ENCODE measurements around the gene CCSER1. TPM values are rescaled to one million over a fixed set of nuclear protein-coding genes. Genes with fewer than 3 reads are reported as not detected.

Gene CCSER1
- total and polyA plus RNA-seq, 2 experiments from 2014 or later, result 2.9 to 3.4 TPM

DNA sequence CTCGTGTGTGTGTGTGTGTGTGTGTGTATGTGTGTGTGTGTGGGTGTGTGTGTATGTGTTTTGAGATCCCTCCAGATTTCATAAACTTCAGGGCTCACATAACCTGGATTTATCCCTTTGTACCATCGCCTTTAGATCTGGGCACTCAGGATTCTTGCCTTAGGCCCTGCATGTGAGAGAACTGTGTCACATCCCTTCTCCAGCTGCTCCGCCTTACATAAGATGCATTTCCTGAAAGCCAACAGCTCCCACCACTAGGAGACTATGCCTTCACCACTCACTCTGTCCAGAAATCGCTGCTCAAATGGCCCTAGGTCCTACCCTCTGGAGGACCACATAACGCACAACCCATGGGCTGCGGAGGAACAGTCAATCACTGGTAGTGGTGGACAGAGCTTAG lies 348.8 kb downstream of the CCSER1 start:
- H3F3A ChIP-seq (replicated peaks; ENCODE audit: low read depth), result no peaks in the 10 kb centered on the region
- ATAC-seq, result no peak

DNA sequence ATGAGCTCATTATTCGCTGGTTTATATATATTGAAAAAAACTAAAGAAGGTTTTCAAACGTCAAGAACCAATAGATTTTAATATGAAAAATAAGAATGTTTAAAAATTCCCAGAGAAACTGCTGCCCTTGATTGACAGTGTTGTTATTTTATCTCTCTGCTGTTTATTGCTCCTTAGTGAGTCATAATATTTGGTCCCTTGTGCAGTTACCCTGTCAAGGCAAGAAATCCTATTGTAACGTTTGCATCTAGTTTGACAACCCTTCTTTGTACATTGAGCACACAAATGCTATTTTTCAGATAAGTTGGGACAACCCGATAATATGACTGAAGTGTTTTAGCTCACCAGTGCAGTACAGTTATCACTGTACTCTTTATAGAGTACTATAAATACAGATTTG lies 349.4 kb downstream of the CCSER1 start:
- H3K4me1 Mint-ChIP-seq, result no peaks in the 10 kb centered on the region
- peaks cover 3% of the 10 kb centered on the region for H3K27me3 Mint-ChIP-seq (ENCODE audit: insufficient read depth, low read depth, poor library complexity)
- H3K27ac ChIP-seq (ENCODE audit: low read depth), result no peak overlapping the region
- no peaks in the 10 kb centered on the region; the same call in 1 of the 2 replicates for H3K36me3 ChIP-seq (ENCODE audit: insufficient read depth)
- no peaks in the 10 kb centered on the region for H3K79me2 ChIP-seq (replicated peaks; ENCODE audit: insufficient read depth)
- no peaks in the 10 kb centered on the region for H4K20me1 ChIP-seq (replicated peaks; ENCODE audit: insufficient read depth)
- no peak overlapping the region for H2AFZ ChIP-seq
- no peak overlapping the region for H3K4me2 ChIP-seq
- peaks cover 5% of the 10 kb centered on the region; the same call in 1 of the 2 replicates for H3K4me1 ChIP-seq (ENCODE audit: insufficient read depth)
- H3F3A ChIP-seq (replicated peaks; ENCODE audit: low read depth), result no peaks in the 10 kb centered on the region
- H3K9me3 Mint-ChIP-seq, result peaks cover 16% of the 10 kb centered on the region; the same call in 2 of the 3 replicates
- H3K9me2 ChIP-seq (ENCODE audit: insufficient read depth), result no peaks in the 10 kb centered on the region
- DNase-seq (ENCODE audit: low spot score) (no peak), ATAC-seq (no peak)
- no peak overlapping the region for H3K4me3 ChIP-seq
- no peaks in the 10 kb centered on the region for H3K27me3 ChIP-seq (ENCODE audit: insufficient read depth)
- peaks cover 3% of the 10 kb centered on the region; the same call in 1 of the 3 replicates for H3K36me3 Mint-ChIP-seq (ENCODE audit: low read depth)
- no peak overlapping the region for H3K4me3 Mint-ChIP-seq
- no peak overlapping the region for H3K27ac Mint-ChIP-seq
- TF ChIP-seq, protein P1, sequence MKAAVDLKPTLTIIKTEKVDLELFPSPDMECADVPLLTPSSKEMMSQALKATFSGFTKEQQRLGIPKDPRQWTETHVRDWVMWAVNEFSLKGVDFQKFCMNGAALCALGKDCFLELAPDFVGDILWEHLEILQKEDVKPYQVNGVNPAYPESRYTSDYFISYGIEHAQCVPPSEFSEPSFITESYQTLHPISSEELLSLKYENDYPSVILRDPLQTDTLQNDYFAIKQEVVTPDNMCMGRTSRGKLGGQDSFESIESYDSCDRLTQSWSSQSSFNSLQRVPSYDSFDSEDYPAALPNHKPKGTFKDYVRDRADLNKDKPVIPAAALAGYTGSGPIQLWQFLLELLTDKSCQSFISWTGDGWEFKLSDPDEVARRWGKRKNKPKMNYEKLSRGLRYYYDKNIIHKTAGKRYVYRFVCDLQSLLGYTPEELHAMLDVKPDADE (IDR thresholded peaks at IDR 0.05), result no peak
- TF ChIP-seq EZH2phosphoT487 (IDR thresholded peaks at IDR 0.05; ENCODE audit: unreplicated experiment) (no peak), ZNF462 (CRISPR knock-in tag; IDR thresholded peaks at IDR 0.05) (no peak), CTCF (conservative IDR thresholded peaks at IDR 0.05; ENCODE audit: low read depth in 2 of 2) (no peak), EZH2 (IDR thresholded peaks at IDR 0.05; ENCODE audit: low read depth, unreplicated experiment) (no peak), ZNF331 (CRISPR knock-in tag; IDR thresholded peaks at IDR 0.05; ENCODE audit: low read depth) (no peak), STAT1 (IDR thresholded peaks at IDR 0.05; ENCODE audit: unreplicated experiment) (no peak)
- TF ChIP-seq, protein P2, sequence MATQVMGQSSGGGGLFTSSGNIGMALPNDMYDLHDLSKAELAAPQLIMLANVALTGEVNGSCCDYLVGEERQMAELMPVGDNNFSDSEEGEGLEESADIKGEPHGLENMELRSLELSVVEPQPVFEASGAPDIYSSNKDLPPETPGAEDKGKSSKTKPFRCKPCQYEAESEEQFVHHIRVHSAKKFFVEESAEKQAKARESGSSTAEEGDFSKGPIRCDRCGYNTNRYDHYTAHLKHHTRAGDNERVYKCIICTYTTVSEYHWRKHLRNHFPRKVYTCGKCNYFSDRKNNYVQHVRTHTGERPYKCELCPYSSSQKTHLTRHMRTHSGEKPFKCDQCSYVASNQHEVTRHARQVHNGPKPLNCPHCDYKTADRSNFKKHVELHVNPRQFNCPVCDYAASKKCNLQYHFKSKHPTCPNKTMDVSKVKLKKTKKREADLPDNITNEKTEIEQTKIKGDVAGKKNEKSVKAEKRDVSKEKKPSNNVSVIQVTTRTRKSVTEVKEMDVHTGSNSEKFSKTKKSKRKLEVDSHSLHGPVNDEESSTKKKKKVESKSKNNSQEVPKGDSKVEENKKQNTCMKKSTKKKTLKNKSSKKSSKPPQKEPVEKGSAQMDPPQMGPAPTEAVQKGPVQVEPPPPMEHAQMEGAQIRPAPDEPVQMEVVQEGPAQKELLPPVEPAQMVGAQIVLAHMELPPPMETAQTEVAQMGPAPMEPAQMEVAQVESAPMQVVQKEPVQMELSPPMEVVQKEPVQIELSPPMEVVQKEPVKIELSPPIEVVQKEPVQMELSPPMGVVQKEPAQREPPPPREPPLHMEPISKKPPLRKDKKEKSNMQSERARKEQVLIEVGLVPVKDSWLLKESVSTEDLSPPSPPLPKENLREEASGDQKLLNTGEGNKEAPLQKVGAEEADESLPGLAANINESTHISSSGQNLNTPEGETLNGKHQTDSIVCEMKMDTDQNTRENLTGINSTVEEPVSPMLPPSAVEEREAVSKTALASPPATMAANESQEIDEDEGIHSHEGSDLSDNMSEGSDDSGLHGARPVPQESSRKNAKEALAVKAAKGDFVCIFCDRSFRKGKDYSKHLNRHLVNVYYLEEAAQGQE (IDR thresholded peaks at IDR 0.05; ENCODE audit: unreplicated experiment), result no peak

More for the DNA sequence above, 348.8 kb downstream of the CCSER1 start:
- no peaks in the 10 kb centered on the region for H3K9me2 ChIP-seq (ENCODE audit: insufficient read depth)
- Mint-ChIP-seq H3K36me3 (ENCODE audit: low read depth) (peaks cover 3% of the 10 kb centered on the region; the same call in 1 of the 3 replicates), H3K27me3 (ENCODE audit: insufficient read depth, low read depth, poor library complexity) (peaks cover 3% of the 10 kb centered on the region), H3K4me1 (no peaks in the 10 kb centered on the region), H3K4me3 (no peak overlapping the region), H3K9me3 (peaks cover 15% of the 10 kb centered on the region; the same call in 2 of the 3 replicates), H3K27ac (no peak overlapping the region)
- no peaks in the 10 kb centered on the region; the same call in 1 of the 2 replicates for H3K36me3 ChIP-seq (ENCODE audit: insufficient read depth)
- TF ChIP-seq JUNB (IDR thresholded peaks at IDR 0.05; ENCODE audit: unreplicated experiment) (no peak), EZH2phosphoT487 (IDR thresholded peaks at IDR 0.05; ENCODE audit: unreplicated experiment) (no peak)
- no peaks in the 10 kb centered on the region for H3K79me2 ChIP-seq (replicated peaks; ENCODE audit: insufficient read depth)
- H3K4me3 ChIP-seq, result no peak overlapping the region
- H3K27me3 ChIP-seq (ENCODE audit: insufficient read depth), result no peaks in the 10 kb centered on the region
- H4K20me1 ChIP-seq (replicated peaks; ENCODE audit: insufficient read depth), result no peaks in the 10 kb centered on the region
- H3K27ac ChIP-seq (ENCODE audit: low read depth), result no peak overlapping the region
- H3K4me2 ChIP-seq, result no peak overlapping the region
- peaks cover 5% of the 10 kb centered on the region; the same call in 1 of the 2 replicates for H3K4me1 ChIP-seq (ENCODE audit: insufficient read depth)
- H2AFZ ChIP-seq, result no peak overlapping the region
- DNase-seq (ENCODE audit: low spot score), result peak; percentile 6
